Urinary bladder (tissue), 4 donors: ENCODE results near the gene EPB41L2. TPM values are rescaled to one million over a fixed set of nuclear protein-coding genes. Genes with fewer than 3 reads are reported as not detected.
"Not testable (repeated sequence)": the region's sequence is repeated elsewhere in the genome, so short reads cannot be mapped to it uniquely, and the experiment has no call there.

ENCODE experiments used
- DNase-seq: peaks from one replicate; pipeline ENCODE4 v3.0.0-alpha.2; 2015; ENCODE audit errors: extremely low spot score
- H3K27ac ChIP-seq: one replicate; pipeline ENCODE4 v1.5.1; 2013; ENCODE audit warnings: low read depth, mild to moderate bottlenecking, moderate library complexity
- H3K36me3 ChIP-seq: one replicate; pipeline ENCODE4 v1.6.1; 2013; ENCODE audit warnings: mild to moderate bottlenecking, moderate library complexity; ENCODE audit not compliant: insufficient read depth
- H3K4me1 ChIP-seq: one replicate; pipeline ENCODE4 v1.6.1; 2013; ENCODE audit warnings: mild to moderate bottlenecking, moderate library complexity; ENCODE audit not compliant: insufficient read depth
- H3K4me3 ChIP-seq: one replicate; pipeline ENCODE4 v1.5.1; 2013; ENCODE audit warnings: low read depth, low read length
- WGBS: extraction: QIAGEN DNeasy Blood & Tissue Kit; methylation state at CpG from one replicate; pipeline ENCODE4 v1.1.7; 2013; 5-methylcytosine and 5-hydroxymethylcytosine counted together
- polyA plus RNA-seq: library from polyadenylated mRNA; stranded (reverse); fragments of 200-250 nt; gene quantifications from one replicate; pipeline ENCODE4 v1.2.3, GENCODE V29; 2013
- total RNA-seq: library from RNA; depleted of rRNA; stranded (reverse); fragments of >200 nt; gene quantifications from one replicate; pipeline ENCODE4 v1.2.3, GENCODE V29; 2014
- donor health status: healthy with polysubstance abuse.
- donor health status: healthy.

Gene EPB41L2
- total and polyA plus RNA-seq, 2 donors, result 47.3 to 386 TPM

- DNase-seq, result no peak
- Histone ChIP-seq H3K27ac (no peak overlapping the region), H3K4me3 (no peak overlapping the region), H3K36me3 (no peaks in the 10 kb centered on the region), H3K4me1 (no peaks in the 10 kb centered on the region)
- 68% methylated on average over 4 of the region's 4 CpGs for WGBS
Observed at GRCh38 chr6:130945401-130945919, 117.6 kb downstream of the EPB41L2 start.

DNA sequence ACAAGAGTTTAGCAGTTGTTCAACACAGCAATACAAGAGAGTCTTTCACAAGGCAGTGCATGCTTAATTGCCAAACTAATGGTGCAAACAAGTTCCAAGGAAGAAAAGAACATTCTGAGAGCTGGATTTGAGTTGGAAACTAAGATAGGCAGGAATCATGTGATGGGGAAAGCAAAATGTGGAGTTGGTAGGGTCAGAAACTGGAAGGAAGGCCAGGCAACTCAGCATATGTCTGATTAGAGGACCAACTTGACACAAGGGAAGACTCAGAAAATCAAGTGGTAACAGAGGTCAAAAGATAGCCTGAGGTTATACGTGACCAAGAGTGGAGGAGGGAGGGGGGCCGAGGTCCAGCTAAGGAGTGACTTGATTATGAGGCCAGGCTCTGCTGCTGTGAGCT lies 118.6 kb downstream of the EPB41L2 start:
- no peak overlapping the region for H3K4me3 ChIP-seq
- no peak for DNase-seq
- no peaks in the 10 kb centered on the region for H3K36me3 ChIP-seq
- H3K4me1 ChIP-seq, result no peaks in the 10 kb centered on the region
- no peak overlapping the region for H3K27ac ChIP-seq
- 81% methylated on average over 2 of the region's 2 CpGs for WGBS

DNA sequence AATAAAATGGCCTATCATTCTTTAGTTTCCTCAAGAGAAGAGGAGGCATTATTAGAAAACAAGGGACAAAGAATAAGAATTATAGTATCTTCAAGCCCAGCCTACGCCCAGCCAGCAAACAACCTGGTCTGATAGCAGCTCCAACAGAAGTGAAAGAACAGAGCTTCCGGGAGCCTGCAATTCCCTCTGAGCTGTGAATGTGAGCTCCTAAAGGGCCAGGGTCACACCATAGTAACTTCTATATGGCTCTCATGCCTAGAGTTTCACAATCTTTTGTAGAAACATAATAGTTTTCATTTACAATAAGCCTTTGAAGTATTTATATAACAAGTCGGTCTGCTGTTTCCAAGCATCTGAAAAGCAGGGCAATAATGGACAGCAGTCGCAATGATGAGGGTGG lies 119.3 kb downstream of the EPB41L2 start:
- WGBS, result 65% methylated on average over 4 of the region's 4 CpGs
- H3K4me1 ChIP-seq, result no peaks in the 10 kb centered on the region
- H3K27ac ChIP-seq, result no peak overlapping the region
- DNase-seq, result no peak
- H3K4me3 ChIP-seq, result no peak overlapping the region
- no peaks in the 10 kb centered on the region for H3K36me3 ChIP-seq

DNA sequence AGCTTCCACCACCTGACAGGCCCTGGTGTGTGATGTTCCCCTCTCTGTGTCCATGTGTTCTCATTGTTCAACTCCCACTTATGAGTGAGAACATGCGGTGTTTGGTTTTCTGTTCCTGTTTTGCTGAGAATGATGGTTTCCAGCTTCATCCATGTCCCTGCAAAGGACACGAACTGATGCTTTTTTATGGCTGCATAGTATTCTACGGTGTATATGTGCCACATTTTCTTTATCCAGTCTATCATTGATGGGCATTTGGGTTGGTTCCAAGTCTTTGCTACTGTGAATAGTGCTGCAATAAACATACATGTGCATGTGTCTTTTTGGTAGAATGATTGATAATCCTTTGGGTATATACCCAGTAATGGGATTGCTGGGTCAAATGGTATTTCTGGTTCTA lies 120.3 kb downstream of the EPB41L2 start:
- not testable (repeated sequence) for DNase-seq, H3K4me1 ChIP-seq, H3K27ac ChIP-seq, H3K36me3 ChIP-seq, H3K4me3 ChIP-seq
- WGBS, result 96% methylated on average over 3 of the region's 3 CpGs

DNA sequence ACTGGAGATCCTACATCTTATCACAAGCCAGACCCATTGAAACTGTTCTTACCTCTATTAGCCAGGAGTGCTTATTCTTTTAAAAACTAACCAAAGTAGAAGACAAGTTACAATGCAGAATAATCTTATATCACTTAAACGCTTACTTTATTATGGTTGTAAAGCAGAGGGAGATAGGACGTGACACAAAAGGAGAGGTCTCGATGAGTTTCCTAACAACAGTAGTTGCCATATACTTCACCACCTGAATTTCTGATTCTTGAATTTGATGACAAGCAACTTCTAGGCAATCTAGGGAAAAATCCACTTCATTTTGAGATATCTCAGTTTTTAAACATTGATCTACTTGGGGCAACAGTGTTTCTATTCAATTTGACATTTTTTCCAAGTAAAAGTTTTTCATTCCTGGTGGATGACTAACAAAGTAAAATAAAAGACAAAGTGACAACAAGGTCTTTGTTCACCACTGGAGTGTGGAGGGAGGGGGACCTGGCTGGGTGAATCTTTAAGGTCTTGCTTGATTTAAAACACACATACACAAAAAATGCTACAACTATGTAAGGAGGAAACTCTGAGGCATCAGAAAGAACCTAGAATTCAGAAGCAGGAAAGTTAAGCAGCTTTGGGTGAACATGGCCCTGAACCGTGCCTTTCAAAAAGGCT lies 125.0 kb downstream of the EPB41L2 start:
- Histone ChIP-seq H3K36me3 (no peaks in the 10 kb centered on the region), H3K27ac (no peak overlapping the region), H3K4me1 (no peaks in the 10 kb centered on the region), H3K4me3 (no peak overlapping the region)
- WGBS, result 93% methylated on average over 4 of the region's 4 CpGs
- no peak for DNase-seq

GRCh38 chr6:130936933-130937332 lies 126.1 kb downstream of the EPB41L2 start:
- no peak overlapping the region for H3K4me3 ChIP-seq
- 96% methylated on average over 5 of the region's 5 CpGs for WGBS
- H3K27ac ChIP-seq, result no peak overlapping the region
- no peaks in the 10 kb centered on the region for H3K4me1 ChIP-seq
- no peak for DNase-seq
- no peaks in the 10 kb centered on the region for H3K36me3 ChIP-seq

DNA sequence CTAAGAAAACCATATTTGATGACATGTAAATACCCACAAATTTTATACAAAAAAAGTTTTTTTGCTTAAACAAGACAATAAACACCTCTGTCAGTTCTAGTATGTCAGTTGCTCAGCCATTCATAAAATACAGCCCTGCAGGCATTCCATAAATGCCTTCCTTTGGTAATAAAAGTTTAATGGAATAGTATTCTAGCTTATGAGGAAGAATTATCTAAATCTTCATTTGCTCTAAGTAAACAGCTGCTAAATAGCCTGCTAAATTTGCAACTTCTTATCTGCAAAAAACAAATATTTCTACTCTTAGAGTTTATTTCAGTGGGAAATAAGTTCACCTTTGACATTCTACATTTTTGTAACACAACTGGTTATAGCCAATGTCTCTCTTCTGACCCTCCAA lies 127.1 kb downstream of the EPB41L2 start:
- H3K27ac ChIP-seq, result no peak overlapping the region

DNA sequence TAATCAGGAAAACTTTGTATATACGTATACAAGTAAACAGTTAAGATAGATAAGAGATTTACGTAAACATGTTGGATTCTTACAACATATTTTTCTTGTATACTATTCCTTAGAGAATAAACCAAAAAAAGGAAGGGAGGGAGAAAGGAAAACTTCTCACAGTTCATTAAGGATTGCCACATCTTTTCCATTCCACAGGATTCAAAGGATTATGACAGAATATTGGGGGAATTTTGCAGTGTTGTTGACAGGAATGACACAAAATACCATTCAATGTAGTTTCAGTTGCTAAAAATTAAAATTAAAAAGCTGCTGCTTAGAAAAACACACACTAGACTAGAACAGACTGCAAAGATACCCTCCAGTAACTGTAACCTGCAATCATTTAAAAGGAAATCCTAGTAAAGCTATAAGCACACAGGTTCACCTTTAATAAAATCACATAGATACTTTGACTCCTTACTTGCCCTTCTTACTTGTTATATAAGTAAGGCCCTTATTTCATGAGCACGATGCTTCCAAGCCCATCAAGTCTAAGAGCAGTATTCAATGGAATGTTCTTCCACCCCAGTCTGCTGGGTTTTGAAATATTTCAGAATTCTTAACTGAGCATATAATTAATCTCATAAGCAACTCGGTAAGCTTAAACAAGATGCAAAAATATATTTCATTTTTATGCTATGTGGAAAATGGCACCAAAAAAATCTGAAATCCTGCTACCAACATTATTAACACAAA lies 128.0 kb downstream of the EPB41L2 start:
- H3K36me3 ChIP-seq, result no peaks in the 10 kb centered on the region
- no peak overlapping the region for H3K4me3 ChIP-seq
- no peak overlapping the region for H3K27ac ChIP-seq
- 34% methylated on average over 4 of the region's 4 CpGs for WGBS
- DNase-seq, result no peak
- no peaks in the 10 kb centered on the region for H3K4me1 ChIP-seq

More for the DNA sequence above, 127.1 kb downstream of the EPB41L2 start:
- H3K4me1 ChIP-seq, result no peaks in the 10 kb centered on the region
- no peak overlapping the region for H3K4me3 ChIP-seq
- DNase-seq, result no peak
- H3K36me3 ChIP-seq, result no peaks in the 10 kb centered on the region

GRCh38 chr6:130933712-130934200 lies 129.3 kb downstream of the EPB41L2 start:
- Histone ChIP-seq H3K27ac (no peak overlapping the region), H3K4me3 (no peak overlapping the region), H3K4me1 (no peaks in the 10 kb centered on the region), H3K36me3 (no peaks in the 10 kb centered on the region)
- 34% methylated on average over 6 of the region's 6 CpGs for whole genome bisulfite sequencing
- DNase-seq, result no peak

DNA sequence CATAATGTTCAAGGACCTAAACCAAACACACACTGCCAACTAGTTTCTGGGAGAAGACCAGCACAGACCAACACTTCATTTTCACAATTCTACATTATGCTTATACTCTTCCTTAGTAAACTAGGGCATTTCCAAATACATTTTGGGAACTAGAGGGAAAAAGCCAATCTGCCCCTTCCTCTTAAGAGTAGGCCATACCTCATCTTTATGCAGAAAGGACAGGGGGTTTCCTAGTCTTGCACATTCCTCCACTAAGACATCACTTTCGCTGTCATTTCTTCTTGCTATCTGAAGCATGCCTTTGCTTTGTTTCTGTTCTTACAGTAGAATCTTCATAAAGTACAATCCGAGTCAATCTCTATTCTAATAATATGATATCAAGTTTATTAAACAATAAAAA lies 130.1 kb downstream of the EPB41L2 start:
- WGBS, result 63% methylated on average over 2 of the region's 2 CpGs
- DNase-seq, result no peak
- Histone ChIP-seq H3K4me1 (no peaks in the 10 kb centered on the region), H3K36me3 (no peaks in the 10 kb centered on the region), H3K27ac (no peak overlapping the region), H3K4me3 (no peak overlapping the region)

GRCh38 chr6:130932438-130932837 lies 130.6 kb downstream of the EPB41L2 start:
- WGBS, result 85% methylated on average over 2 of the region's 2 CpGs
- DNase-seq, result no peak
- Histone ChIP-seq H3K27ac (no peak overlapping the region), H3K4me3 (no peak overlapping the region), H3K4me1 (no peaks in the 10 kb centered on the region), H3K36me3 (no peaks in the 10 kb centered on the region)

- WGBS, result 94% methylated on average over 4 of the region's 4 CpGs
- H3K36me3 ChIP-seq, result no peaks in the 10 kb centered on the region
- H3K4me1 ChIP-seq, result no peaks in the 10 kb centered on the region
- H3K27ac ChIP-seq, result no peak overlapping the region
- no peak overlapping the region for H3K4me3 ChIP-seq
- DNase-seq, result no peak
Observed at GRCh38 chr6:130931683-130932082, 131.4 kb downstream of the EPB41L2 start.

DNA sequence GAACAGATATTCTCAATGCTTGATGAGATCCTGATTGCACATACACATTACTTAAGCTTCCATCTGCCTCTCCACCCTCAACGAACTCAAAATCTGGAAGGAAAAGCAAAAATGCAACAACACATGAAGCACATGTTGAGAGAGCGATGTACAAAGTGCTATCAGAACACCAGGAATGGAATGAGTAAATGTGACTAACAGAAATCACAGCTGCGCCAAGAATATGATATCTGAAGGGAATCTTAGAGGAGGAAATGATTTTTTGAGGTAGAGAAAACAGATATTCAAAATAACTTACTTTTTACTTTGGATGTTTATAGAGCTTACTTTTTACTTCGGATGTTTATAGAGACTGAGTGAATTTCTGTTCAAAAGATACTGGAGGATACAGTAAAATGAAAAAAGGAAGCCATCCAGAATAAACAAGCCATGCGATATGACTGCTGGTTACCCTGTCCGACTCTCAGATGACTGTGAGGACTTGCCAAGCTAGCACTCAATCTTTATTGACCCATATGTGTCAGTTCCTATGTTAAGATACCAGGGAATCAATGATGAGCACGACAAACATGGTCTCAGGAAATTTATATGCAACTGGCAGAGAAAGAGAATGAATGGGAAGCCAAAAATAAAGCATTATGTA lies 133.9 kb downstream of the EPB41L2 start:
- no peaks in the 10 kb centered on the region for H3K4me1 ChIP-seq
- WGBS, result 46% methylated on average over 7 of the region's 7 CpGs
- no peaks in the 10 kb centered on the region for H3K36me3 ChIP-seq
- no peak for DNase-seq
- H3K27ac ChIP-seq, result no peak overlapping the region
- H3K4me3 ChIP-seq, result no peak overlapping the region
